ENCODE results near the gene MKS1.

DNA sequence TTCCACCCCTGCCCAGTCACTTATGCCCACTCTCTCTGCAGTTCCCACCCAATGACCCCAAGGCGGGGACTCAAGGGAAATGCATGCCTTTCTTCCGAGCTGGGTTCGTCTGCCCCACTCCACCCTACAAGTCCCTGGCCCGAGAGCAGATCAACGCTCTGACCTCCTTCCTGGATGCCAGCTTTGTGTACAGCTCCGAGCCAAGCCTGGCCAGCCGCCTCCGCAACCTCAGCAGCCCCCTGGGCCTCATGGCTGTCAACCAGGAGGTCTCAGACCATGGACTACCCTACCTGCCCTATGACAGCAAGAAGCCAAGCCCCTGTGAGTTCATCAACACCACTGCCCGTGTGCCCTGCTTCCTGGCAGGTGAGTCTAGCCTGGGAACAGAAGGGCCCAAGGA, 33.1 kb upstream of the MKS1 start:
- TF ChIP-seq, protein P1, sequence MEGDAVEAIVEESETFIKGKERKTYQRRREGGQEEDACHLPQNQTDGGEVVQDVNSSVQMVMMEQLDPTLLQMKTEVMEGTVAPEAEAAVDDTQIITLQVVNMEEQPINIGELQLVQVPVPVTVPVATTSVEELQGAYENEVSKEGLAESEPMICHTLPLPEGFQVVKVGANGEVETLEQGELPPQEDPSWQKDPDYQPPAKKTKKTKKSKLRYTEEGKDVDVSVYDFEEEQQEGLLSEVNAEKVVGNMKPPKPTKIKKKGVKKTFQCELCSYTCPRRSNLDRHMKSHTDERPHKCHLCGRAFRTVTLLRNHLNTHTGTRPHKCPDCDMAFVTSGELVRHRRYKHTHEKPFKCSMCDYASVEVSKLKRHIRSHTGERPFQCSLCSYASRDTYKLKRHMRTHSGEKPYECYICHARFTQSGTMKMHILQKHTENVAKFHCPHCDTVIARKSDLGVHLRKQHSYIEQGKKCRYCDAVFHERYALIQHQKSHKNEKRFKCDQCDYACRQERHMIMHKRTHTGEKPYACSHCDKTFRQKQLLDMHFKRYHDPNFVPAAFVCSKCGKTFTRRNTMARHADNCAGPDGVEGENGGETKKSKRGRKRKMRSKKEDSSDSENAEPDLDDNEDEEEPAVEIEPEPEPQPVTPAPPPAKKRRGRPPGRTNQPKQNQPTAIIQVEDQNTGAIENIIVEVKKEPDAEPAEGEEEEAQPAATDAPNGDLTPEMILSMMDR (IDR thresholded peaks at IDR 0.05) = no peak
- no peak for TF ChIP-seq POLR2A (IDR thresholded peaks at IDR 0.05)

Data from adrenal gland (tissue), 5 donors.